GM20431 (cell line): ENCODE results near the gene SARNP.

ENCODE experiments used
- in situ Hi-C: fragments of 300-500 bp; cut with MseI, MboI; formaldehyde crosslinking; loops from one replicate; pipeline ENCODE4 v1.15.0; 2020; ENCODE audit warnings: low sequenced_read_pairs; ENCODE audit not compliant: unreplicated experiment

SARNP gene

GRCh38 chr12:55717011-55718007 is 100.2 kb downstream of the SARNP start:
- in situ Hi-C loops = no loop called here

GRCh38 chr12:55716582-55716957 is 101.0 kb downstream of the SARNP start:
- in situ Hi-C loops = no loop called here

GRCh38 chr12:55715833-55716581 is 101.5 kb downstream of the SARNP start, which contains the start of gene BLOC1S1:
Gene BLOC1S1 (plus strand): TSS chr12:55716046. CDS start chr12:55716052, 6 bp downstream.
- in situ Hi-C loops = no loop called here

- in situ Hi-C loops = no loop called here
These were observed 102.3 kb downstream of the SARNP start for GRCh38 chr12:55715169-55715764.

GRCh38 chr12:55713721-55714120 is 103.8 kb downstream of the SARNP start:
- in situ Hi-C loops = no loop called here

GRCh38 chr12:55712700-55713415 is 104.7 kb downstream of the SARNP start:
- in situ Hi-C loops = no loop called here

GRCh38 chr12:55711786-55712553 is 105.6 kb downstream of the SARNP start:
- in situ Hi-C loops = no loop called here

- in situ Hi-C loops = no loop called here
These were observed 108.8 kb downstream of the SARNP start for GRCh38 chr12:55708695-55709233.

- in situ Hi-C loops = no loop called here
These were observed 109.5 kb downstream of the SARNP start, which contains the start of gene ITGA7 for GRCh38 chr12:55707841-55708694. Gene ITGA7 (minus strand): TSS chr12:55707904. CDS start chr12:55707682, 222 bp downstream.
